Skeletal muscle satellite cell (primary cell): ENCODE data around the gene FANCF.

Source experiments
- H3K27me3 ChIP-seq: 2 replicates; pipeline ENCODE4 v1.7.0; 2013; ENCODE audit warnings: low read length; ENCODE audit not compliant: control insufficient read depth, insufficient read depth
- H3K36me3 ChIP-seq: 2 replicates; pipeline ENCODE4 v1.7.0; 2013; ENCODE audit warnings: mild to moderate bottlenecking, control low read depth, low read length; ENCODE audit not compliant: insufficient read depth
- H3K4me1 ChIP-seq: 2 replicates; pipeline ENCODE4 v1.7.0; 2013; ENCODE audit warnings: low read length; ENCODE audit not compliant: control insufficient read depth, insufficient read depth
- H3K4me2 ChIP-seq: 2 replicates; pipeline ENCODE4 v1.7.0; 2013; ENCODE audit warnings: mild to moderate bottlenecking, low read length
- H3K4me3 ChIP-seq: 2 replicates; pipeline ENCODE4 v1.7.0; 2013; ENCODE audit warnings: low read length
- H3K9ac ChIP-seq: 2 replicates; pipeline ENCODE4 v1.7.0; 2013; ENCODE audit warnings: mild to moderate bottlenecking, low read depth, low read length, moderate library complexity
- H3K9me3 ChIP-seq: replicated peaks from 2 replicates; pipeline ENCODE4 v1.7.0; 2013; ENCODE audit warnings: mild to moderate bottlenecking, control low read depth, low read length

Gene FANCF

DNA sequence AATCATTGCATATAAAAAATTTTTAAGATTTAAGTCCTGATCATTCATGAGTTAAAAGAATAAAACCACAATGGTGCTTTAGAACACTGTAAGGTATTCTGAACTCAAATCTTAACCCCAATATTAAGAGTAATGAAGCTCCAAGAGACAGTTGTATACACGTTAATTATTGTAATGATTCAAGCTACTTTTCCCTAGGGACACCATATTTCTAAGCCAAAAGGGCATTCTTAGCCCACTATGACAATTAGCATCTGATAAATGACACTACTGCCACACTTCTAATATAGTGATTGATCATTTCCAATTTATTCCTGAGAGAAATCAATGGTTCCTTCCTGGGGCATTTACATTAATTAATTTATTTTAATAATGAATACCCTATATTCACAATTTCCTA is 21.7 kb downstream of the FANCF start:
- no peaks in the 10 kb centered on the region for H3K9me3 ChIP-seq
- H3K4me2 ChIP-seq, result no peak overlapping the region
- H3K4me3 ChIP-seq, result no peak overlapping the region
- no peaks in the 10 kb centered on the region for H3K4me1 ChIP-seq
- no peak overlapping the region for H3K9ac ChIP-seq
- no peaks in the 10 kb centered on the region for H3K27me3 ChIP-seq
- H3K36me3 ChIP-seq, result no peaks in the 10 kb centered on the region

- Histone ChIP-seq H3K9ac (no peak overlapping the region), H3K4me3 (no peak overlapping the region), H3K9me3 (no peaks in the 10 kb centered on the region), H3K36me3 (no peaks in the 10 kb centered on the region), H3K4me1 (no peaks in the 10 kb centered on the region), H3K27me3 (no peaks in the 10 kb centered on the region), H3K4me2 (no peak overlapping the region)
These were observed 23.1 kb downstream of the FANCF start for GRCh38 chr11:22602504-22602903.

- Histone ChIP-seq H3K4me3 (no peak overlapping the region), H3K4me2 (no peak overlapping the region), H3K36me3 (no peaks in the 10 kb centered on the region), H3K9ac (no peak overlapping the region), H3K4me1 (no peaks in the 10 kb centered on the region), H3K9me3 (no peaks in the 10 kb centered on the region), H3K27me3 (no peaks in the 10 kb centered on the region)
These were observed 26.2 kb downstream of the FANCF start for GRCh38 chr11:22599458-22599857.

DNA sequence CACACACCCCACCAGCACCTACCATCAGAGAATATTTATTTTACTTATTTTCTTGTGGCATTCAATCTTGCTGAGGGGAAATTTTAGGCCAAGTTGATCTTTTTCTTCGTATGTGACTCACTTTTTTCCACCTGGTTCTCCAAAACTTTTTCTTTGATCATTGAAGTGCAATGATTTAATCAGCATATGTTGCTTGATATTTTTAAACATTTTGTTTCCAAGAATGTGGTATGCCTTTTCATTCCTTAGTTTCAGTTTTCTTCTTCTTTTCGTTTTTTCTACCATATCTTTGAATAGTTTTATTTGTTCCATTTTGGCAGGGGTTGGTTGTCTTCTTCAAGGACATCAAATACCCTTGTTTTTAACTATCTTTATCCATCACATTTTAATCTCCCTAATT is 28.6 kb downstream of the FANCF start:
- H3K9ac ChIP-seq, result no peak overlapping the region
- H3K4me1 ChIP-seq, result no peaks in the 10 kb centered on the region
- H3K4me3 ChIP-seq, result no peak overlapping the region
- no peaks in the 10 kb centered on the region for H3K9me3 ChIP-seq
- no peaks in the 10 kb centered on the region for H3K27me3 ChIP-seq
- no peaks in the 10 kb centered on the region for H3K36me3 ChIP-seq
- no peak overlapping the region for H3K4me2 ChIP-seq

DNA sequence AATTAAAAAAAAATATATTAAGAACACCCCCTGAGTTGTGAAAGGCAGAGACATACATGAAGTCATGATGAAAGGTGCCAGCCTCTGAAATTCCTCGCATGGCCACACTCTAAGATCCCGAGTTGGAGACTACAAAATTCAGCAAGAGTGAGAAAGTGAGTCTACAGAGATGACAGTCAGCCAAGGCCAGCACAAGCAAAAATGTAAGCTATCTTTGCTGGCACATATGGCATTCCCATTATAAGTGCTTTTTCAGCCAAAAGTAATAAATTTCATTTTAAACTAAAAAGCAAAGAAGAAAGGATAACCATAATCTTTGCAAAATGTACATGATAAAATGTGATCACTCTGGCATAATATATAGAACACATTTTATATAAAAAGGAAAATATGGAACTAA is 40.6 kb downstream of the FANCF start:
- no peaks in the 10 kb centered on the region for H3K9me3 ChIP-seq
- H3K4me1 ChIP-seq, result no peaks in the 10 kb centered on the region
- H3K4me3 ChIP-seq, result no peak overlapping the region
- no peak overlapping the region for H3K9ac ChIP-seq
- H3K4me2 ChIP-seq, result no peak overlapping the region
- H3K36me3 ChIP-seq, result no peaks in the 10 kb centered on the region
- no peaks in the 10 kb centered on the region for H3K27me3 ChIP-seq

GRCh38 chr11:22583963-22584492 is 41.6 kb downstream of the FANCF start:
- H3K4me3 ChIP-seq, result no peak overlapping the region
- H3K36me3 ChIP-seq, result no peaks in the 10 kb centered on the region
- no peaks in the 10 kb centered on the region for H3K4me1 ChIP-seq
- H3K27me3 ChIP-seq, result no peaks in the 10 kb centered on the region
- H3K4me2 ChIP-seq, result no peak overlapping the region
- H3K9ac ChIP-seq, result no peak overlapping the region
- no peaks in the 10 kb centered on the region for H3K9me3 ChIP-seq

GRCh38 chr11:22582151-22582410 is 43.5 kb downstream of the FANCF start:
- no peak overlapping the region for H3K4me2 ChIP-seq
- H3K4me1 ChIP-seq, result no peaks in the 10 kb centered on the region
- no peak overlapping the region for H3K4me3 ChIP-seq
- H3K27me3 ChIP-seq, result no peaks in the 10 kb centered on the region
- H3K9me3 ChIP-seq, result no peaks in the 10 kb centered on the region
- no peaks in the 10 kb centered on the region for H3K36me3 ChIP-seq
- no peak overlapping the region for H3K9ac ChIP-seq

GRCh38 chr11:22581354-22582150 is 44.1 kb downstream of the FANCF start:
- no peaks in the 10 kb centered on the region for H3K4me1 ChIP-seq

DNA sequence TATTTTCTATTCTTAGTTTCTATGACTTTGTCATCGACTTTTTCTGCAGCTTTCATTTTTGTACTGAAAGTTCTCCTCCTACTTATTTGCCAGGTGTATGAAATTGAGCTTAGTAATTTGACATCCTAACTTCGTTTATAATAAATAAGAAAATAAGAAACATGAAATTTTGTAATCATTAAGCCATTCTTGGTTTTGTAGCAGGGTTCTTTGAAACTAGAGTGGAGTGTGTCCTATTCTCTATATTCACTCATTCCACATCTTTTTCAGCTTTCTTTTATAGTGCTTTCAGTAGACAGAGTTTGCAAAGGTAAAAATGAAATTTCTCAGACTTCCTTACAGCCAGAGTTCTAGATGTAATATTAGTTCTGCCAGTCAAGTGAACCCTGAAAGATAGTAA is 47.8 kb downstream of the FANCF start:
- H3K36me3 ChIP-seq, result no peaks in the 10 kb centered on the region
- no peaks in the 10 kb centered on the region for H3K27me3 ChIP-seq
- no peak overlapping the region for H3K4me3 ChIP-seq
- H3K9ac ChIP-seq, result no peak overlapping the region
- H3K9me3 ChIP-seq, result no peaks in the 10 kb centered on the region
- H3K4me1 ChIP-seq, result no peaks in the 10 kb centered on the region
- H3K4me2 ChIP-seq, result no peak overlapping the region

More at GRCh38 chr11:22581354-22582150, 44.1 kb downstream of the FANCF start:
- no peaks in the 10 kb centered on the region for H3K9me3 ChIP-seq
- no peak overlapping the region for H3K9ac ChIP-seq
- H3K27me3 ChIP-seq, result no peaks in the 10 kb centered on the region
- H3K36me3 ChIP-seq, result no peaks in the 10 kb centered on the region
- H3K4me3 ChIP-seq, result no peak overlapping the region
- no peak overlapping the region for H3K4me2 ChIP-seq
